HG03196 (cell line): ENCODE data around the gene EHMT2.

Experiments
- ATAC-seq: cut with Tn5 transposase; IDR thresholded peaks from one replicate; pipeline ENCODE4 v1.9.1; 2021; ENCODE audit not compliant: unreplicated experiment

Gene EHMT2

DNA sequence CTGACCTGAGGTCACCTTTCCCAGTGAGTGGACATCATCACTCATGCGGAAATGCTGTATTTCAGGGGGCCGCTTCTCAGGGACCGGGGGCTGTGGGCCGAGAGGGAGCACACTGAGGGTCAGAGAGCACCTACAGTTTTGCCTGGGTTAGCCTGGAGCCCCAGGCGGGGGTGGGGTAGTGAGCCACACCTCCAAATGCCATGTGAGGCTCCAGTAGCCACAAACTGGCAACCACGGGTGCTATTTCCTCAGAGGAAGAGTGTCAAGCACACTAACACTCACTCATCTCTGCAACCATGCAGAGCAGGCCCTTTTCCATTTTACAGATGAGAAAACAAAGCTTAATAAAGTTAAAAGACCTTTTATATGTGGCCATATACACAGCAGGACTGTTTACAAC is 4.7 kb downstream of the EHMT2 start:
- no peak for ATAC-seq

DNA sequence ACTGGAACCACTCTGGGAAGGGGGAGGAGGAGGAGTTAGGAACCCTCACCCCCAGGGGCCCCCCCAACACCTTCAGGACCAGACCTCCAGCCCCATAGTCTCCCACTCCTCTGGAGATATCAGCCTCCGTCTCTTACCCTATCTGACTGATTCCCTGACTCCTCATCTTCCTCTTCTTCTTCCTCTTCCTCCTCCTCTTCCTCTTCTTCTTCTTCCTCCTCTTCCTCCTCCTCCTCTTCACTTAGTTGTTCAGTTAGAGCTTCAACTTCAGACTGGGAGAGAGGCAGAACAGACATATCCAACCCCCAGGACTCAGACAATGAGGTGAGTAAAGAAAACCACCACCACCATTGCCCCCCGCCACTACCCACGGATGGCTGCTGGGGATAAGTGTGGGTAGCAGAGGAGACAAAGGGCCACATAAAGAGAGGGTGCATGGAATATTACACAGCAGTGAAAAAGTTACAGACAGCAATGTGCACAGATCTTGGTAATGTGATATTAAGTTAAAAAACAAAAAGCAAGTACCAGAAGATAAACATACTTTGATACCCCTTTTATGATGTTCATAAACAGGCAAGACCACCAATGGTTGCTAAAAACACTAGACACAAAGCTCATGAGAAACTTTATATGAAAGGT is 8.0 kb downstream of the EHMT2 start:
- ATAC-seq, result no peak

DNA sequence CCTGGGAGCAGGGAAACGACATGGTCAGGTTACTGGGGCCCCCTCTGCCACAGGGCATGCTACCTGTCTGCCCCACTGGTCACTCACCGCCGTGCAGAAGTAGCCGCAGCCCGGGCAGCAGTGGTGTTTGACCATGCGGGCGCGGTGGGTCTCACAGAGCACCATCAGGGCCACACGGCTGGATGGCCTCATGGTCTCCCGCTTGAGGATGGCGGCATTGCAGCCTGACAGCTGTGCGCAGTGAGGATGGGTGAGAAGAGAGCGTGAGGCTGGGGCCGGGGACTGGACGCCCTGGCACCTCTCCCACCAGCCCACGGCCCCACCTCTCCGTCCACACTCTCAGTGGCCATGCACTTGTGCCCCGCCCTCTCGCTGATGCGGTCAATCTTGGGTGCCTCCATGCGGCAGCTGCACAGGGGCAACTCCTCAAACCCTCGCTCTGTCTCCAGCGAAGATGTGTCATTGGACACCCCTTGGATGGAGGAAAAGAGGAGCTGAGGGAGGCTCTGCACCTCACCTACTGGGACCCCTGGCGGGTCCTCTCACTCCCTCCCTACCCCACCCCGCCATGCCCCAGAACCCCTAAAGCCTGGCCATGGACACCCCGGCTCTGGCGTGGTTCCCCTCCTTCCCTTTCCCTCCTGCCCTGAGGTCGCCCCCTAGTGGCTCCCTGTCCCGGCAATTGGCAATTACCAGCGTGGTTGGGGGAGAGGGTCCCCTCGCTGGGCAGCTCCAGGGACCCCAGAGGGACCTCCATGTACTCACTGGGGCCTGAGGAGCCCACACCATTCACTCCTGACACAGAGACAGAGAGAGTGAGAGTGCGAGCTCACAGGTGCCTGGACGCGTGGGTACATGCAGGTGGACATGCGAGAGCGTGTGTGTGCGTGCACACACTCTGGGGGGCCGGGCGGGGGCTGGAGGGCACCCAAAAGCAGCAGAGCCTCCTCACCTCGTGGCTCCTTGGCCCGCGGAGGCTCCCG is 8.9 kb downstream of the EHMT2 start:
- no peak for ATAC-seq

DNA sequence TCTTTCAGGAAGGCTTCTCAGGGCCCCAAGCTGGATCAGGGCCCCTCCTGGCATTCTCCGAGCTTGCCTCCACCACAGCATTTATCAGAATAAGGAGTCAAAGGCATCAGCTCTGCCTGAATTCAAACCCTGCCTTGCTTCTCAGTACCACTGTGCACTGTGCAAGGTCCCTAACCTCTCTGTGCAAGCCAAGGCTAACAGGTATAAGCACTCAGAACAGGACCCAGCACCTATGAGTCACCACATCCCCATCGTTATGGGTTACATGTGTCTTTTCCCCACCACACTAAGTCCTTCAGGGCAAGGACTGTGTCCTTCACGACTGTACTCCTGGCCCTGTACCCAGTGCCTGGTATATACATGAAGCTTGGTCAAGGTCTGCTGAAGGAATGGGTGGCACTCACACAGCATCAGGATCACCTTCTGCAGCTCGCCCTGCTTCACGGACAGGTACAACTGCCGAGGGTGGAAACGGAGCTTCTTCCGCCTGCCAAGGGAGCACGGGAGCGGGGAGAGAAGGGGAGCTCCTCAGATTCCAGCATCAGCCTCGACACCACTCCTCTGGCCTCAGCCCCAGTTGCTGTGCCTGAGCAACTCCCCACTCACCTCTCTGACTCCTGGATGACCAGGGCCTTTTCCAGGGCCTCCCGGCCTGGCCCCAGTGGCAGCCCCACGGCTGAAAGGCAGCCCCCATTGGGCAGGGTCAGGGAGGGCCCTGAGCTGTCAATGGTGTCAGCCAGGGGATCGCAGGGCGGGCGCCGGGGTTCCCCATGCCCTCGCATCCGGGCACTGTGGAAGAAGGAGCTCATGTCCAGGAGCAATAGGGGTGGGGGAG is 10.1 kb downstream of the EHMT2 start:
- ATAC-seq, result no peak

DNA sequence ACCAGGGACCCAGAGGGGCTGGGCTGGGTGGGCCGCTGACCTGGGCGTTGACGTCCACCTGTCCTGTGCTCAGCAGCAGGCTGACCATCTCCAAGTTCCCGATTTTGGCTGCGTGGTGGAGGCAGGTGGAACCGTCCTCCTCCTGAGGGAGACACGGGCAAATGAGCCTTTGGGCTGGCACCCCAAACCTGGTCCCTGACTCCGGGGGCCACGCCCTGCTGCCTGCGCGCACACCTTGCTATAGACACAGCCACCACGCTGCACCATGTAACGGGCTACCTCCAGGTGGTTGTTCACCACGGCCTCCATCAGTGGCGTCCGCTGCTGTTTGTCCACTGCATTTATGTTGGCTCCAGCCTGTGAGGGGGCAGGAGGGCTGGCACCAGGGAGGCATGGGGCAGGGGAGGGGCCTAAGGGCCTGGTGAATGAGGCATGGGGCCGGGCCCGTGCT is 10.9 kb downstream of the EHMT2 start:
- no peak for ATAC-seq

DNA sequence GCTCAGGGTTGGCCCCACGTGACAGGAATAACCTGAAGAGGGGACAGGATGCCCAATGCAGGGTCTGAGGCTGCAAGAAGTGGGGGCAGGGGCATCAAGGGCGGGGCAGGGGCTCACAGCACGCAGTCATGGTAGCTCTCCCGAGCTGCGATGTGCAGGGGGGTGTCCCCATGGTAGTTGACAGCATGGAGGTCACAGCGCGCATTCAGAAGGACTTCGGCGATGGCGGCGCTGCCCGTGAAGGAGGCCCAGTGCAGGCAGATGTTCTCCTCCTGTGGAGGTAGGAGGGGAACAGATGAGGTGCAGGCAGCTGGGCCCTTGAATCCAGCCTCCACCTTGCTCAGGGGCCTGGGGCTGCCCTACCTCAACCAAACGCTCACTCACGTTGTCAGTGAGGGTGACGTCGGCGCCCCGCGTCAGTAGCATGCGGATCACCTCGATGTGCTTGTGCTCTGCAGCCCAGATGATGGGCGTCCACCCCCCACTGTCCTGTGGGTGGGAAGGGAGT is 12.9 kb downstream of the EHMT2 start:
- no peak for ATAC-seq

DNA sequence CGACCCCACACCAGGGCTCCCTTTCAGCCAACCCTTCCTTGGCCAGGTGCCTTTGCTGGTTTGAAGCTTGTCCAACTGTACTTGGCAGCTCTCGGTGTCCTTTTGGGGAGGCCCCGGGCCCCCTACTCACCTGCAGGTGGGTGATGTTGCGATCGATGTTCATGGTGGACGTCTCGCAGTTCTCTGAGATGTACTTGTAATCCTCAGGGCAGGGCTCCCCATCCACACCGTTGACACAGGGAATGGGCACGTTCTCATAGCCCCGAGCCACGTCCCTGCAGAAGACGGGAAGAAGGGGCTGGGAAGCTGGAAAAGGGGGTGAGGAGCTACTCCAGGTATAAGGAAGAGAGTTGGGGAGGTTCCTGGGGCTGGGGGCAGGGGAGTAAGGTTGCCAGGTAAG is 13.8 kb downstream of the EHMT2 start:
- no peak for ATAC-seq

DNA sequence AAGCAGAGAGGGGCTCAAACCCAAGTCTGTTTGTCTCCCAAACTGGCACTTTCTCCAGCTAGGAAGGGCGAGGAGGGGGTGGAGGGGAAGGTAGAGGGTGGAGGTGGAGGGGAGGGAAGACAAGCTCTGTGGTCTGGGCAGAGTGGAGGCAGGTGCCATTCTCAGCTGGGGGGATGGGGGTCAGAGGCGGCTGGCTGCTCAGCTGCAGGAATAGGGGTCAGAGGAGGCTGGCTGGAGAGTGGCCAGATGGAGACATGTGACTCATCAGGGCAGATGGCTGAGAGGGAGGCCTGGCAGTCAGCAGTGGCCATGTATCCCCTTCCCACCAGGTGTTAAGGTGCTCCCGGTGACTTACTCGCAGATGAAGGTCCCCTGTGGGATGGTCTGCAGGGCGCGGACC is 15.2 kb downstream of the EHMT2 start:
- ATAC-seq, result no peak

DNA sequence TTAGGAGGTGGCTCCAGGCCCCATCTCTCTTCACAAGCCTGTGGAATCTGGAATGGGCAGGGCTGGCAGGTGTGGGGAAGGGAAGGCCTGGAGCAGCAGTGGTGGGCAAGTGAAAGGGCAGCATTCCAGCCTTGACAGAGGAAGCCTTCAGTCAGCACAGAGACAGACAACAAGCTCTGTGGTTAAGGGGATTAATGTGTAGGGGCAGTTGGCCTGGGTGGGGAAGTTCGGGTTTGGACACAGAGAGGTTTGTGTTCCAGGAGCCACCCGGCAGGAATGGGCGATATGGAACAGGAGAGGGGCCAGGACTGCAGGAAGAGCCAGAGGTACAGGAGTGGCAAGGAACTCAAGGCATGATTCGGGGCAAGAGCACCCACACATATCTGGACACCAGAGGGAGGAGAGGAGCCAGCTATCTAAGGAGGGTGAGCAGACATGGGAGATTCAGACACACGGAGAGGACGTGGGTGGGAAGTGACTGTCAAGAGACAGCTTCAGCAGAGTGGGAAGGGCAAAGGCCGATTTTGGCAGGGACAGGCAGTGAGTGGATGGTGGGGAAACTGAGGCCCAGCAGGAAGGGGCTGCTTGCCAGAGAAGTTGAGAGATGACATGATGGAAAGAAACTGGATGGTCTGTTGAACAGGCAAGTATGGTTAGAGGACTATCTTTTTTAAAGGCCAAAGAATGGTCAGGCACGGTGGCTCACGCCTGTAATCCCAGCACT is 16.2 kb downstream of the EHMT2 start:
- ATAC-seq, result no peak

DNA sequence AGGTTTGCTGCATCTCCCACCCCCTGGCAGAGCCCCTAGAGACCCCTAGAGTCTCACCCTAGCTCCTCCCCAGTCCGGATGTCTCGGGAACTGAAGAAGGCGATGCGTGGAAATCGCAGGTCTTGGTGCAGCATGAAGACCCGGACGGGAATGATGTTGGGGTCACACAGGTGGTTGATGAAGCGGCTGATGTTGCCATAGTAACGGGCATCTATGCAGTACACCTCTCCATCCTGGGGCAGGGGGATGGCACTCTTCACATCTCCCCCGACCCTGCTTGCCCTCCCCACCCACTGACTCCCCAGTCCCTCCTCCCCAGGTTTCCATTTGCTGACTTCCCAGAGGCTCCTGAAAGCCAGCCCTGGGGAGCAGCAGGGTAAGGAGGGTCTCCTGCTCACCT is 16.9 kb downstream of the EHMT2 start:
- no peak for ATAC-seq

DNA sequence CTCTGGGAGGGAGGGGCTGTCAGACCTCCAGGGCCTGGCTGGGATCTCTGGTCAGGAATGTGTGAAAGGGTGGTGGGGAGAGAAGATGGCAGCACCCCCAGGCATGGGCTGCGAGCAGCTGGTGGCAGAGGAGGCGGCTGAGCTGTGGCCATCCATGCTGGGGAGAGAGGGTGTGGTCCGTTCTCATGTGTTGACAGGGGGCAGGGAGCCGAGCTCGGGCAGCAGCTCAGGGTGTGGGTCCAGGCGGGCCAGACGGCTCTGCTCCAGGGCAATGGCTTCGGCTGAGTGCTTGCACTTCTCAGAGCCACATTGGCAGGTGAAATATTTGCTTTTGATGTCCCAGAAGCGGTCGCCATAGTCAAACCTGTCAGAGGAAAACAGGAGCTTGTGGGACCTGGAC is 17.6 kb downstream of the EHMT2 start:
- ATAC-seq, result no peak

DNA sequence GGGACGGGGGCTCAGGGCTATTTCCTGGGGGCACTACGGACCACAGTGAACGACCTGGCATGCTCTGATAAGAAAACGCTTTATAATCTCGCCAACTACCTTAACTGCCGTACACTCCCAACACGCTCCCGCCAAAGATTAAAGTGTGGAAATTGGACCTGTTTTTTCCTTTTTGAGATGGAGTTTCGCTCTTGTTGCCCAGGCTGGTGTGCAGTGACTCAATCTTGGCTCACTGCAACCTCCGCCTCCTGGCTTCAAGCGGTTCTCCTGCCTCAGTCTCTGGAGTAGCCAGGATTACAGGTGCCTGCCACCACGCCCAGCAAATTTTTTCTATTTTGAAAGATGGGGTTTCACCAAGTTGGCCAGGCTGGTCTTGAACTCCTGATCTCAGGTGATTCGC is 18.4 kb downstream of the EHMT2 start:
- ATAC-seq, result no peak

DNA sequence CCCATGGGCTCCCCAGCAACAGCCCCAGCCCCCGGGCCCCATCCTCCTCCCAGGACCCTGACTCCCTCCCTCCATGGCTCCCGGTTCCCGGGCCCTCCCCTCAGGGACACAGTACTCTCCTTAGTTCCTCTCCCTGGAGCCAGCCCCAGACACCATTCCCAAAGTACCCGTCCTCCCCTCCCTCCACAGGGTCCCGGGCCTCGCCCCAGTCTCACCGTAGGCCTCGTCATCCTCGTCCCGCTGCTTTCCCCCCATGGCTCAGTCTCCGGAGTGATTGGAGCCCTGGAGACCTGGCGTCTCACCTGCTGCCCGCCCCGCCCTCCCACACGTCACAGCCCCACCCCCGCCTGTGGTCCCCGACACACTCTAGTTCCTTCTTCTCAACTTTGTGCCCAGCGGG is 18.8 kb downstream of the EHMT2 start, which contains the start of gene SLC44A4:
Gene SLC44A4, minus strand, starts transcription at position 272 of the 400 bp plus-strand sequence. Its CDS starts 17 bp downstream, at position 255.
- no peak for ATAC-seq

DNA sequence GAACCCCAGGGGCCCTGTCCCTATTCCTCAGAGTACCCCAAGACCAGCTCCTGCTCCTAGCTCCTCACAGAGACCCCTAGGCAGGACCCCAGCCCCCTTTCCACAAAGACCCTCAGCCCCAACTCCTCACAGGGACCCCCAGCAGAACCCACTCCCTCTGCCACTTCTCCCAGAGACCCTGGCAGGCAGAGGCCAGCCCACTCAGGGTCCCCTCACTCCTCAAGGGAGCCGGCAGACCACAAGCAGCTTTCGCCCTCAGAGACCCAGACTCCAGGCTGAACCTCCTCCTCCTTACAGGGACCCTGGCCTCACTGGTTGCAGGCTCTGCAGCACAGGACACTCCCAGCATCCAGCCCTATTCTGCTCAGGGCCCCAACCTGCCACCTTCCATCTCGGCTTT is 19.3 kb downstream of the EHMT2 start:
- ATAC-seq, result no peak

DNA sequence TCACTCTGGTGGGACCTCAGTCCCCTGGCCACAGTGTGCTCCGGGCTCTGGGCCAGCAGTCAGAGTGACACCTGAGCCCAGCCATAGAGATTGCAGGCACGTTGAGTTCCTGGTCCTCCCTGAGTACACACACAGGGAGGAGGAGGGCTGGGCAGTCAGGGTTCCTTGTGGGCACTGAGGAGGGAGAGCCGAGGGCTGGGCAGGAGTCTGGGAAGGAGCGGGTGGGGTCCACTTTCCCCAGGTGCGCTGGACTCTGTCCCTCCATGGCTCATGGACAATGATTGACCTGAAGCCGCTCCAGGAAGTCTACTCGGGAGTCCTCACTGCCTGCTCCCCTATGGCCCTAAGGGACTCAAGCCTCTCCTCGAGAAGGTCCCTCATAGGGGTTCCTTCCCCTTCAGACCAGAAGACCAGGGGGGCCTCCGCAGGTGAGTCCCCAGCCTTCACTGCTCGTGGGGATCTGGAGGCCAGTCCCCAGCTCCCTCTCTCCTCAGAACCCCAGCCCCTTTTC is 19.8 kb downstream of the EHMT2 start:
- no peak for ATAC-seq

DNA sequence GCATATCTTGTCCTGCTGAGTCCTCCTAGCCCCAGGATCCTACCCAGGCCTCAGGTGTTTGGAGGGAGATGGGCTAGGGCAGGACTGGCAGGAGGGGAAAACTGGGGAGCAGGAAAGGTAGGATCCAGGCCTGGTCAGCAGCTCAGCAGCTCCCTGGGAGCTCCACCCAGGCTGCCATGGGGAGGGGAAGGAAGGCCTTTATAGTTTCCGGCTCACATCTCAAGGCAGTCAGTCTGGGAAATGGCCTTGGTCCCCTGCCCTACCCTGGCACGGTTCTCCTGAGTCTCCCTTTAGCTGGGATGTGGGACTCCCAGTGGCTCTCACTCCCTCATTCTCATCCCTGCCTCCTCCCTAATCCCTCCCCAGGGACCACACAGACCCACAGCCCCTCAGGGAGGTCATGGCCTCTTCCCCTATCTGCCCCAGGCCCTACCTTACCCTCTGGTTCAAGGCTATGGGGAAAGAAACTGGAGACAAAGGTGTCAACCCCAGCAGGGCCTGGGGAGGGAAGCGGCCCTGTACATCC is 20.3 kb downstream of the EHMT2 start:
- no peak for ATAC-seq

DNA sequence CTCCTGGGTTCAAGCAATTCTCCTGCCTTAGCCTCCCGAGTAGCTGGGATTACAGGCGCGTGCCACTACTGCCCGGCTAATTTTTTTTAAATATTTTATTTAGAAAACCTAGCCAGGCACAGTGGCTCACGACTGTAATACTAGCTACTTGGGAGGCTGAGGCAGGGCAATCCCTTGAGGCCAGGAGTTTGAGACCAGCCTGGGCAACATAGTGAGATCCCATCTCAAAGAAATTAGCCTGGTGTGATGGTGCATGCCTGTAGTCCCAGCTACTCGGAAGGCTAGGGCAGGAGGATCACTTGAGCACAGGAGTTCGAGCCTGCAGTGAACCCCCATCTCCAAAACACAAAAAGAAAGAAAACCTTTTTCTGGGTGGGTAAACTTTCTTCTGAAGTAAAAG is 21.1 kb downstream of the EHMT2 start:
- ATAC-seq, result no peak

DNA sequence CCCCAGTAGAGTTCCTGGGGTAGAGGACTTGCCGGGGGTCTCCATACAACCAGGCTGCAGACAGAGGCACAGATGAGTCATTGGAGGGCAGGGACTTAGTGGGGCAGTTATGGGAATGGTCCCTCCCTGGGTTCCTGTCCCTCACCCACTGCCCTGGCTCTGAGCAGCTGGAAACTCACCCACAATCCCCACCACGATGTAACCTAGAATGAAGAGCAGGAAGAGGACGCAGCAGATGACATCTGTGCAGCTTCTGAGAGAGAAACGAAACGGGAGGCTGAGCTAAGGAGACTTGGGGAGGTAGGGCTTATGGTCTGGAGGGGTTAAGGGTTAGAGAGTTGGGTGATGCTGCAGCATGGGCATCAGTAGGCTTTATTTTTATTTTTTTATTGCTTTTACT is 21.6 kb downstream of the EHMT2 start:
- no peak for ATAC-seq

DNA sequence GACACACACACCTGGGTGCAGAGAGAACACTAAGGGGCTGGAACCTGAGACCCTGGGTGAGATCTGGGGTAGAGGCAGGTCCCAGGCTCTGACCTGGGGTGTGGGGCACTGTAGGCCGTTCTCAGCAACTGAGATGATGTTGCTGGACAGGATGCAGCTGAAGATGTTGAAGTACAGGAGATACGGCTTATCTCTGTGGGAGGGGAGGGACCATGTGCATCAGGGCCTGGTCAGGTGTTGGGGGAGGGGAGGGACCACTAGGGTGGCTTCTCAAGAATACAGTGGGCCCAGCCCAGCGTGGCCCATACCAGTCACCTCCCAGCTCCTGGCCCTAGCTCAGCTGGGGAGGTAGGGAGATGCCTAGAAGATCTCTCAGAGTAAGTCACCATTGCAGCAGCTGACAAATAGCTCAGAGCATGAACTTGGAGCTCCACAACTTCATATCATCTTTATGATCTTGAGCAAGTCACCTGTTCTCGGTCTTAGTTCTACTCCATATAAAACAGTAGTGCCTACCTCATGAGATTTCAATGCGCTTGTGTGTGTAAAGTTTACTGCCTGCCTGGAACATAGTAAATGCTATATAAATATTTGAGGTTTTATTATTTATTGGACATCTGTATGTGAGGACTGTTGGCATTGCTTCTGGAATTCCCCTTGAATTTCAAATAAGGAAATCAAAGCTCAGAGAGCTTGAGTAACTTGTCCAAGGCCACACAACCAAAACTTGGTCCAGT is 22.5 kb downstream of the EHMT2 start:
- no peak for ATAC-seq
